Pancreas (tissue), 10 donors: ENCODE measurements around the gene INPP5F. TPM values are rescaled to one million over a fixed set of nuclear protein-coding genes. Genes with fewer than 3 reads are reported as not detected.
"Not testable (repeated sequence)": the region's sequence is repeated elsewhere in the genome, so short reads cannot be mapped to it uniquely, and the experiment has no call there.

Experiments
- ATAC-seq, 4 donors: fragments of 200-7000 bp; cut with Tn5 transposase; one replicate each; pipeline versions ENCODE4 v1.8.0 to v1.9.1; 2020; ENCODE audit warnings: mild to moderate bottlenecking in 4 of 4, moderate library complexity in 4 of 4
- DNase-seq, 6 donors: peaks; one replicate each; pipeline ENCODE4 v3.0.0-alpha.2; 2020
- FAIRE-seq: peaks from 2 replicates; lab custom pipeline; 2012; peaks lifted over from hg19 to GRCh38; lab: Jason Lieb, UNC
- H3K27ac ChIP-seq, 4 donors: fragments of 200-600 bp; sonication (generic); 1 replicate in 3 of 4; 2 replicates in 1 of 4; pipeline versions ENCODE4 v1.5.0 to v1.8.0; 2020
- H3K27me3 ChIP-seq, 4 donors: fragments of 200-600 bp; one replicate each; pipeline ENCODE4 v1.8.0; 2021
- H3K36me3 ChIP-seq, 3 donors: fragments of 200-600 bp; sonication (generic) in 1 of 3; one replicate each; pipeline versions ENCODE4 v1.5.0 to v1.8.0; 2020 to 2021
- H3K4me1 ChIP-seq, 3 donors: fragments of 200-600 bp; one replicate each; pipeline ENCODE4 v1.8.0; 2021
- H3K4me3 ChIP-seq, 4 donors: fragments of 200-600 bp; sonication (generic) in 2 of 4; one replicate each; pipeline versions ENCODE4 v1.5.0 to v1.8.0; 2020 to 2021
- H3K9me3 ChIP-seq, 4 donors: fragments of 200-600 bp; one replicate each; pipeline ENCODE4 v1.8.0; 2021
- CTCF ChIP-seq, 4 donors: fragments of 200-600 bp; sonication (generic) in 3 of 4; IDR thresholded peaks; one replicate each; pipeline versions ENCODE4 v1.5.0 to v1.8.0; 2021; ENCODE audit warnings: antibody characterized with exemption in 4 of 4
- WGBS, 2 donors: extraction: QIAGEN DNeasy Blood & Tissue Kit; methylation state at CpG; one replicate each; pipeline ENCODE4 v1.1.7; 2013; 5-methylcytosine and 5-hydroxymethylcytosine counted together
- intact Hi-C, 3 donors: fragments of 100-400 bp; cut with DNase I; formaldehyde crosslinking; loops; one replicate each; pipeline versions ENCODE4 v1.11.1 to v1.14.2; 2022
- polyA plus RNA-seq, 2 donors: library from polyadenylated mRNA; stranded (reverse); fragments of 200-250 nt; gene quantifications; one replicate each; pipeline ENCODE4 v1.2.3, GENCODE V29; 2013
- total RNA-seq, 6 donors: library from RNA; stranded (reverse); fragmentation: NEBNext Ultra II Directional in 4 of 6; extraction: Animal tissue kit (Norgen Biotek cat#: 25700) in 4 of 6; gene quantifications; one replicate each; pipeline versions ENCODE4 v1.2.1 to v1.2.4, GENCODE V29; 2021 to 2023
- donor health status: healthy with polysubstance abuse.
- donor health status: DM: no; HTN: no; CAD: no; lungs with moderate emphysema.
- donor health status: DM: no; HTN: no; CAD: no.
- donor health status: control.
- donor health status: control.
- donor health status: Bipolar disorder and iron deficiency.
- donor health status: DM: yes; HTN: yes; CAD: no.
- donor health status: DM: no; HTN: no; CAD: no.
- donor health status: DM: no; HTN: no; CAD: no.
- donor health status: DM: yes; HTN: yes; CAD: no.

INPP5F gene
- total and polyA plus RNA-seq, 8 donors = 4.3 to 13.6 (median 4.7) TPM

DNA sequence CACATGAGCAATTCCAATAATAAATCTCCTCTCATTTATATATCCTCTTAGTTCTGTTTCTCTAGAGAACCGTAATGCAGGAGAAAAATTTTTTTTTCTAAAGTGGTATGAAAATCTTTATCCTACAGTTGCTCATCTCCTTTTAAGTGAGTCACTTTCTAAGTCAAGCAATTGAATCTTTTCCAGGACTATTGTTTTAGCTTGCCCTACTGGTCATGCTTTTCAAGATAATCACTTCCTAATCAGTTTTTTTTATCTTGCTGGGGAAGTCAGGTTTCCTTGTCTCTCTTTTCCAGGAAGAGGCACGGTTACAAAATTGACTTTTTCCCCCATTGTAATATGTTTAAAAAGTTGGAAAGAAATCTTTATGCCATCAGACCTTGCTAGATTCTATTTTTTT lies 44.0 kb downstream of the INPP5F start:
- no peak overlapping the region for H3K4me3 ChIP-seq
- no peak overlapping the region for H3K27ac ChIP-seq
- no peak for FAIRE-seq
- WGBS, 2 donors = 54 to 58% methylated on average over 2 of the region's 2 CpGs
- H3K27me3 ChIP-seq = no peaks in the 10 kb centered on the region
- DNase-seq = no peak
- intact Hi-C loops = no loop called here
- TF ChIP-seq CTCF (IDR thresholded peaks at IDR 0.05) = no peak
- H3K36me3 ChIP-seq = no peaks in the 10 kb centered on the region
- no peaks in the 10 kb centered on the region for H3K9me3 ChIP-seq
- H3K4me1 ChIP-seq = peaks cover 0 to 3% (median 0%) of the 10 kb centered on the region in 3 donors
- no peak for ATAC-seq

- no peak for ATAC-seq
- Histone ChIP-seq H3K9me3 (no peaks in the 10 kb centered on the region), H3K4me1 (peaks cover 0 to 3% (median 0%) of the 10 kb centered on the region in 3 donors), H3K4me3 (no peak overlapping the region), H3K36me3 (no peaks in the 10 kb centered on the region), H3K27ac (no peak overlapping the region), H3K27me3 (no peaks in the 10 kb centered on the region)
- intact Hi-C loops = no loop called here
- FAIRE-seq = no peak
- WGBS, 2 donors = 85 to 91% methylated on average over 2 of the region's 2 CpGs
- DNase-seq = no peak
- TF ChIP-seq CTCF (IDR thresholded peaks at IDR 0.05) = no peak
These were observed 45.1 kb downstream of the INPP5F start for GRCh38 chr10:119770928-119771327.

GRCh38 chr10:119772334-119772733 lies 46.5 kb downstream of the INPP5F start:
- DNase-seq (no peak), FAIRE-seq (no peak), ATAC-seq (no peak)
- 87 to 94% methylated on average over 4 of the region's 4 CpGs for WGBS, 2 donors
- no peak for TF ChIP-seq CTCF (IDR thresholded peaks at IDR 0.05)
- H3K4me1 ChIP-seq = peaks cover 0 to 3% (median 0%) of the 10 kb centered on the region in 3 donors
- H3K4me3 ChIP-seq = no peak overlapping the region
- no peaks in the 10 kb centered on the region for H3K27me3 ChIP-seq
- no peak overlapping the region for H3K27ac ChIP-seq
- H3K36me3 ChIP-seq = no peaks in the 10 kb centered on the region
- no peaks in the 10 kb centered on the region for H3K9me3 ChIP-seq
- intact Hi-C loops = no loop called here

- intact Hi-C loops, H3K36me3 ChIP-seq, ATAC-seq, FAIRE-seq, H3K4me1 ChIP-seq, H3K9me3 ChIP-seq, H3K27ac ChIP-seq, H3K4me3 ChIP-seq, H3K27me3 ChIP-seq, DNase-seq: not testable (repeated sequence)
- 94 to 97% methylated on average over 3 of the region's 3 CpGs for WGBS, 2 donors
These were observed 47.2 kb downstream of the INPP5F start for GRCh38 chr10:119773041-119773440.

DNA sequence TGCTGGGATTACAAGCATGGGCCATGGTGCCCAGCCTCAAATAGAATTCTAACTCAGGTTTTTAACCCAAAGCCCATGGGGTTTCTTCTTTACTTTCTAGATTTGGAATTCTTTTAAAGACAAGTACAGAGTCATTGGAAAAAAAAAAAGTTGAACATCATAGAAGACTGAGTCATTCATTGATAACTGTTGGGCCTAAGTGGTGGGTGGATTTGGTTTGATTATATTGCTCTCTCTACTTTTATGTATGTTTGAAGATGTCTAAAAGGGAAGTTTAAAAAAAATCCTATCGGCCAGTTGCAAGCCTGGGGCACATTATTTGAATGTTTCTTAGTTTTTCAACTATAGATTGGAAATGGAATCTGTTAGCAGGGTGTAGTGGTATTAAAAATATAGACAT lies 49.7 kb downstream of the INPP5F start:
- Histone ChIP-seq H3K27me3 (no peaks in the 10 kb centered on the region), H3K4me3 (no peak overlapping the region), H3K9me3 (no peaks in the 10 kb centered on the region), H3K36me3 (no peaks in the 10 kb centered on the region), H3K4me1 (peaks cover 0 to under 1% (median 0%) of the 10 kb centered on the region in 3 donors), H3K27ac (no peak overlapping the region)
- WGBS, 2 donors = 88 to 89% methylated on average over 1 of the region's 1 CpG
- intact Hi-C loops = no loop called here
- ATAC-seq (no peak), FAIRE-seq (no peak), DNase-seq (no peak)
- TF ChIP-seq CTCF (IDR thresholded peaks at IDR 0.05) = no peak
